Measurements from ENCODE around the gene NFATC2.

- no peak for TF ChIP-seq POLR2A (IDR thresholded peaks at IDR 0.05; ENCODE audit: low read length)
- TF ChIP-seq GATA1 (IDR thresholded peaks at IDR 0.05; ENCODE audit: low read depth, low read length) = no peak
Measured at GRCh38 chr20:51368461-51369211, 173.9 kb downstream of the NFATC2 start.
